Endothelial cell of umbilical vein (primary cell): ENCODE measurements around the gene DAPK2. TPM values are rescaled to one million over a fixed set of nuclear protein-coding genes. Genes with fewer than 3 reads are reported as not detected.

ENCODE experiments used
- BruUV-seq: library from RNA; stranded (reverse); fragments of 400-500 nt; replicated peaks from 2 replicates; lab custom pipeline; 2021; lab: Mats Ljungman, UMichigan
- CTCF ChIA-PET: fragments of 300-600, 350-600 bp; sonication (Branson Sonifier 250); formaldehyde crosslinking; loops from one replicate; lab custom pipeline; 2021; ENCODE audit warnings: antibody characterized with exemption, inconsistent platforms; lab: Charles Lee
- POLR2A ChIA-PET: fragments of 300-600, 350-600 bp; sonication (Branson Sonifier 250); formaldehyde crosslinking; loops from one replicate; lab custom pipeline; 2021; ENCODE audit warnings: antibody characterized with exemption, inconsistent platforms; lab: Charles Lee
- DNase-seq: peaks from one replicate; pipeline ENCODE4 v3.0.0-alpha.2; 2011; ENCODE audit warnings: low read depth, low spot score
- FAIRE-seq: peaks from 2 replicates; lab custom pipeline; 2011; peaks lifted over from hg19 to GRCh38; lab: Jason Lieb, UNC
- H2AFZ ChIP-seq: 2 replicates; pipeline ENCODE4 v1.6.0; 2012; ENCODE audit warnings: low read depth, low read length, control low read depth, inconsistent platforms
- H3K27ac ChIP-seq: 2 replicates; pipeline ENCODE4 v1.5.1; 2011; ENCODE audit warnings: low read depth, mild to moderate bottlenecking, control low read depth, low read length, moderate library complexity; ENCODE audit not compliant: insufficient read depth
- H3K27me3 ChIP-seq, 2 experiments: 2 replicates each; pipeline versions ENCODE4 v1.6.0 to v1.6.1; 2011; ENCODE audit warnings: low read length in 2 of 2, mixed read lengths in 1 of 2; ENCODE audit not compliant: control insufficient read depth in 2 of 2, insufficient read depth in 2 of 2
- H3K36me3 ChIP-seq, 2 experiments: 2 replicates in 1 of 2; 3 replicates in 1 of 2; pipeline ENCODE4 v1.5.1; 2011; ENCODE audit warnings: low read length in 2 of 2, mild to moderate bottlenecking in 1 of 2, moderate library complexity in 1 of 2; ENCODE audit not compliant: control insufficient read depth in 2 of 2, insufficient read depth in 2 of 2; ENCODE audit errors: extremely low read depth in 1 of 2
- H3K4me1 ChIP-seq: 3 replicates; pipeline ENCODE4 v1.5.1; 2011; ENCODE audit warnings: mild to moderate bottlenecking, low read length; ENCODE audit not compliant: control insufficient read depth, insufficient read depth; ENCODE audit errors: extremely low read depth
- H3K4me2 ChIP-seq: 2 replicates; pipeline ENCODE4 v1.6.1; 2011; ENCODE audit warnings: low read length, control low read depth, mixed read lengths; ENCODE audit not compliant: insufficient read depth
- H3K4me3 ChIP-seq, 3 experiments: fragments of 200-600 bp in 1 of 3; sonication (generic), shearing (Covaris generic) in 1 of 3; replicated peaks in 1 of 3; 2 replicates each; pipeline ENCODE4 v1.5.1; 2011 to 2016; ENCODE audit warnings: control low read depth in 3 of 3, low read length in 3 of 3, mild to moderate bottlenecking in 2 of 3, inconsistent platforms in 1 of 3, low read depth in 1 of 3, moderate library complexity in 1 of 3; ENCODE audit not compliant: insufficient read depth in 1 of 3
- H3K79me2 ChIP-seq: 2 replicates; pipeline ENCODE4 v1.6.0; 2012; ENCODE audit warnings: low read length, inconsistent platforms; ENCODE audit not compliant: control insufficient read depth, insufficient read depth
- H3K9ac ChIP-seq: replicated peaks from 2 replicates; pipeline ENCODE3; 2011; ENCODE audit warnings: low read length, control low read depth; ENCODE audit not compliant: insufficient read depth; ENCODE audit errors: extremely low read depth
- H3K9me1 ChIP-seq: replicated peaks from 3 replicates; pipeline ENCODE4 v1.6.0; 2011; ENCODE audit warnings: mild to moderate bottlenecking, low read length; ENCODE audit not compliant: control insufficient read depth, insufficient read depth; ENCODE audit errors: extremely low read depth
- H3K9me3 ChIP-seq: replicated peaks from 2 replicates; pipeline ENCODE4 v1.5.1; 2012; ENCODE audit warnings: low read length, inconsistent platforms; ENCODE audit not compliant: control insufficient read depth, insufficient read depth
- H4K20me1 ChIP-seq: replicated peaks from 2 replicates; pipeline ENCODE3; 2011; ENCODE audit warnings: mild to moderate bottlenecking, low read length; ENCODE audit not compliant: control insufficient read depth, insufficient read depth; ENCODE audit errors: extremely low read depth
- EZH2 ChIP-seq: IDR thresholded peaks from 2 replicates; pipeline ENCODE4 v1.6.1; 2012; ENCODE audit warnings: borderline replicate concordance, low read depth, mild to moderate bottlenecking, moderate library complexity, low read length, inconsistent platforms; ENCODE audit not compliant: severe bottlenecking
- FOS ChIP-seq: IDR thresholded peaks from 2 replicates; pipeline ENCODE4 v1.6.1; 2011; ENCODE audit warnings: mild to moderate bottlenecking, low read length, moderate library complexity, borderline replicate concordance; ENCODE audit not compliant: insufficient read depth
- GATA2 ChIP-seq: IDR thresholded peaks from 2 replicates; pipeline ENCODE4 v1.7.0; 2011; ENCODE audit warnings: low read depth, mild to moderate bottlenecking, moderate library complexity, mixed read lengths, low read length; ENCODE audit not compliant: insufficient read length, insufficient read depth
- JUN ChIP-seq: IDR thresholded peaks from 2 replicates; pipeline ENCODE4 v1.6.1; 2011; ENCODE audit warnings: borderline replicate concordance, low read depth; ENCODE audit not compliant: insufficient read length, insufficient read depth
- MYC ChIP-seq: IDR thresholded peaks from one replicate; pipeline ENCODE4 v1.6.1; 2011; ENCODE audit warnings: mild to moderate bottlenecking, low read depth, low read length
- POLR2A ChIP-seq: IDR thresholded peaks from 2 replicates; pipeline ENCODE4 v1.6.1; 2012; ENCODE audit warnings: low read depth, mild to moderate bottlenecking, control low read depth, low read length
- POLR2AphosphoS5 ChIP-seq: IDR thresholded peaks from 2 replicates; pipeline ENCODE4 v1.6.1; 2012; ENCODE audit warnings: low read depth, mild to moderate bottlenecking, control low read depth, low read length, moderate library complexity; ENCODE audit not compliant: insufficient read depth
- dilution Hi-C: fragments of 300-500 bp; cut with MboI; formaldehyde crosslinking; loops from one replicate; pipeline ENCODE4 v1.15.0; 2019; ENCODE audit warnings: low sequenced_read_pairs; ENCODE audit not compliant: extremely low pct_ligation_motif_present
- intact Hi-C: fragments of 100-400 bp; cut with micrococcal nuclease; formaldehyde crosslinking; loops from one replicate; pipeline ENCODE4 v1.10.0; 2022
- polyA plus RNA-seq, 4 experiments: library from polyadenylated mRNA; depleted of rRNA in 3 of 4; stranded (reverse) in 3 of 4; unstranded in 1 of 4; fragments of >200 nt; gene quantifications; 2 replicates each; pipeline versions ENCODE4 v1.2.1 to v1.2.3, GENCODE V29; 2011 to 2012; ENCODE audit warnings: missing spikeins in 1 of 4
- total RNA-seq: library from RNA; stranded (reverse); gene quantifications from 2 replicates; pipeline ENCODE4 v1.2.3, GENCODE V29; 2021
- TF ChIP-seq, protein P1 (sequence below), 2 donors: IDR thresholded peaks; 1 replicate in 1 of 2; 2 replicates in 1 of 2; pipeline ENCODE4 v1.5.1; 2011; ENCODE audit warnings: low read length in 2 of 2, mild to moderate bottlenecking in 2 of 2, moderate library complexity in 2 of 2, control low read depth in 1 of 2, inconsistent platforms in 1 of 2, low read depth in 1 of 2; ENCODE audit not compliant: insufficient read depth in 1 of 2; ENCODE audit errors: extremely low read depth in 1 of 2
- TF ChIP-seq, protein P2 (sequence below): IDR thresholded peaks from 2 replicates; pipeline ENCODE4 v1.6.1; 2011; ENCODE audit not compliant: insufficient read depth, insufficient read length

Gene DAPK2
- total and polyA plus RNA-seq, 2 donors (not counting 3 experiments of a cell fraction or from before 2014, with no cell fraction given) = 2.8 to 6.7 TPM

DNA sequence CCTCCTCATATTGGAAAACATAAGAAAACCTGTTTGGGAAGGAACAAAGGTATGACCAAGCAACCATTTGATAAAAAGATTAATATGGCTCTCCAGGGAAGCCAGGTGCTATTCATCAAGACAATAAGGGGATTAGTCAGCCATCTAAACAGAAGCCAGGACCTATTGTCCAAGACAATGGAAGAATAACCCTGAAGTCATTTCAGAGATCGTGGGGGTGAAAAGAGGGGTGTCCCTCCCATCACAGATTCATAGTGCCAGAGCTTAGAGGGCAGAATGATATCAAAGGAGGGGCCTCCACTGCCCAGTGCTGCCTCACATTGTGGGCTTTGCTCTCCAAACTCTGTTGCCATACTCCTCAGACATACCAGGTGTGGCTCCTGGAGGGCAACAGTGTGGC, 73.5 kb downstream of the DAPK2 start:
- peaks cover 0 to 4% of the 10 kb centered on the region in 2 experiments for H3K27me3 ChIP-seq
- TF ChIP-seq, protein P1, sequence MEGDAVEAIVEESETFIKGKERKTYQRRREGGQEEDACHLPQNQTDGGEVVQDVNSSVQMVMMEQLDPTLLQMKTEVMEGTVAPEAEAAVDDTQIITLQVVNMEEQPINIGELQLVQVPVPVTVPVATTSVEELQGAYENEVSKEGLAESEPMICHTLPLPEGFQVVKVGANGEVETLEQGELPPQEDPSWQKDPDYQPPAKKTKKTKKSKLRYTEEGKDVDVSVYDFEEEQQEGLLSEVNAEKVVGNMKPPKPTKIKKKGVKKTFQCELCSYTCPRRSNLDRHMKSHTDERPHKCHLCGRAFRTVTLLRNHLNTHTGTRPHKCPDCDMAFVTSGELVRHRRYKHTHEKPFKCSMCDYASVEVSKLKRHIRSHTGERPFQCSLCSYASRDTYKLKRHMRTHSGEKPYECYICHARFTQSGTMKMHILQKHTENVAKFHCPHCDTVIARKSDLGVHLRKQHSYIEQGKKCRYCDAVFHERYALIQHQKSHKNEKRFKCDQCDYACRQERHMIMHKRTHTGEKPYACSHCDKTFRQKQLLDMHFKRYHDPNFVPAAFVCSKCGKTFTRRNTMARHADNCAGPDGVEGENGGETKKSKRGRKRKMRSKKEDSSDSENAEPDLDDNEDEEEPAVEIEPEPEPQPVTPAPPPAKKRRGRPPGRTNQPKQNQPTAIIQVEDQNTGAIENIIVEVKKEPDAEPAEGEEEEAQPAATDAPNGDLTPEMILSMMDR (IDR thresholded peaks at IDR 0.05; ENCODE audit: extremely low read depth in 1 of 2, insufficient read depth in 1 of 2, low read depth in 1 of 2, low read length in 2 of 2) = no peak
- TF ChIP-seq MYC (no peak), POLR2AphosphoS5 (no peak), JUN (no peak), EZH2 (no peak), POLR2A (no peak), GATA2 (no peak), FOS (no peak)
- TF ChIP-seq, protein P2, sequence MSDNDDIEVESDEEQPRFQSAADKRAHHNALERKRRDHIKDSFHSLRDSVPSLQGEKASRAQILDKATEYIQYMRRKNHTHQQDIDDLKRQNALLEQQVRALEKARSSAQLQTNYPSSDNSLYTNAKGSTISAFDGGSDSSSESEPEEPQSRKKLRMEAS = no peak
- H3K4me1 ChIP-seq = peaks cover 5% of the 10 kb centered on the region
- intact Hi-C loops = no loop called here
- H3K79me2 ChIP-seq = no peaks in the 10 kb centered on the region
- no peak overlapping the region for H3K27ac ChIP-seq
- no peak overlapping the region for H3K4me2 ChIP-seq
- BruUV-seq = no TSS peak
- no peak overlapping the region for H3K4me3 ChIP-seq
- POLR2A ChIA-PET = no interaction called here
- no peaks in the 10 kb centered on the region for H3K36me3 ChIP-seq
- no peaks in the 10 kb centered on the region for H3K9me1 ChIP-seq
- H4K20me1 ChIP-seq = no peaks in the 10 kb centered on the region
- H2AFZ ChIP-seq = no peak overlapping the region
- DNase-seq (no peak), FAIRE-seq (no peak)
- H3K9me3 ChIP-seq = no peaks in the 10 kb centered on the region
- CTCF ChIA-PET = no interaction called here
- dilution Hi-C loops = no loop called here
- no peak overlapping the region for H3K9ac ChIP-seq
